ENCODE results near the gene POP7. TPM values are rescaled to one million over a fixed set of nuclear protein-coding genes. Genes with fewer than 3 reads are reported as not detected.
A peak's percentile ranks its signal among the peaks of the same experiment; 100 is the strongest.

POP7 gene
- total RNA-seq, 6 experiments from 2014 or later = 30.2 to 42.2 (median 34.4) TPM

- H3K9me3 Mint-ChIP-seq = no peaks in the 10 kb centered on the region
- H3K36me3 Mint-ChIP-seq (ENCODE audit: low read depth) = peaks cover 11% of the 10 kb centered on the region; the same call in 1 of the 2 replicates
- H3K4me3 Mint-ChIP-seq = no peak overlapping the region
- peaks cover 33% of the 10 kb centered on the region; the same call in 1 of the 2 replicates for H3K4me1 Mint-ChIP-seq (ENCODE audit: low read depth)
- H3K27me3 Mint-ChIP-seq (ENCODE audit: insufficient read depth) = peaks cover 9% of the 10 kb centered on the region
- DNase-seq = no peak
- no peak overlapping the region for H3K27ac Mint-ChIP-seq
- TF ChIP-seq CTCF (IDR thresholded peaks at IDR 0.05) = no peak
These were observed 27.5 kb upstream of the POP7 start for GRCh38 chr7:100678291-100678984.

- Mint-ChIP-seq H3K4me1 (ENCODE audit: low read depth) (peaks cover 33% of the 10 kb centered on the region; the same call in 1 of the 2 replicates), H3K27me3 (ENCODE audit: insufficient read depth) (peaks cover 9% of the 10 kb centered on the region), H3K9me3 (no peaks in the 10 kb centered on the region), H3K27ac (peak overlapping the region; percentile 38; the same call in 1 of the 2 replicates), H3K4me3 (no peak overlapping the region; the same call in 1 of the 2 replicates), H3K36me3 (ENCODE audit: low read depth) (peaks cover 11% of the 10 kb centered on the region; the same call in 1 of the 2 replicates)
- no peak for DNase-seq
- TF ChIP-seq CTCF (IDR thresholded peaks at IDR 0.05) = no peak
These were observed 26.6 kb upstream of the POP7 start for GRCh38 chr7:100679129-100679926.

GRCh38 chr7:100679927-100680575 is 25.9 kb upstream of the POP7 start:
- Mint-ChIP-seq H3K27me3 (ENCODE audit: insufficient read depth) (peaks cover 9% of the 10 kb centered on the region), H3K9me3 (no peaks in the 10 kb centered on the region), H3K27ac (no peak overlapping the region), H3K4me3 (no peak overlapping the region), H3K4me1 (ENCODE audit: low read depth) (peaks cover 33% of the 10 kb centered on the region; the same call in 1 of the 2 replicates), H3K36me3 (ENCODE audit: low read depth) (peaks cover 11% of the 10 kb centered on the region; the same call in 1 of the 2 replicates)
- DNase-seq = no peak
- TF ChIP-seq CTCF (IDR thresholded peaks at IDR 0.05) = no peak

- Mint-ChIP-seq H3K27ac (no peak overlapping the region), H3K9me3 (no peaks in the 10 kb centered on the region), H3K4me3 (no peak overlapping the region), H3K4me1 (ENCODE audit: low read depth) (peaks cover 33% of the 10 kb centered on the region; the same call in 1 of the 2 replicates), H3K36me3 (ENCODE audit: low read depth) (peaks cover 17% of the 10 kb centered on the region; the same call in 1 of the 2 replicates), H3K27me3 (ENCODE audit: insufficient read depth) (peaks cover 9% of the 10 kb centered on the region)
- no peak for TF ChIP-seq CTCF (IDR thresholded peaks at IDR 0.05)
- DNase-seq = no peak
These were observed 25.2 kb upstream of the POP7 start for GRCh38 chr7:100680576-100681271.

Measured in HFFc6 (cell line).